ENCODE data around the gene TMEM198.

The TMEM198 gene

DNA sequence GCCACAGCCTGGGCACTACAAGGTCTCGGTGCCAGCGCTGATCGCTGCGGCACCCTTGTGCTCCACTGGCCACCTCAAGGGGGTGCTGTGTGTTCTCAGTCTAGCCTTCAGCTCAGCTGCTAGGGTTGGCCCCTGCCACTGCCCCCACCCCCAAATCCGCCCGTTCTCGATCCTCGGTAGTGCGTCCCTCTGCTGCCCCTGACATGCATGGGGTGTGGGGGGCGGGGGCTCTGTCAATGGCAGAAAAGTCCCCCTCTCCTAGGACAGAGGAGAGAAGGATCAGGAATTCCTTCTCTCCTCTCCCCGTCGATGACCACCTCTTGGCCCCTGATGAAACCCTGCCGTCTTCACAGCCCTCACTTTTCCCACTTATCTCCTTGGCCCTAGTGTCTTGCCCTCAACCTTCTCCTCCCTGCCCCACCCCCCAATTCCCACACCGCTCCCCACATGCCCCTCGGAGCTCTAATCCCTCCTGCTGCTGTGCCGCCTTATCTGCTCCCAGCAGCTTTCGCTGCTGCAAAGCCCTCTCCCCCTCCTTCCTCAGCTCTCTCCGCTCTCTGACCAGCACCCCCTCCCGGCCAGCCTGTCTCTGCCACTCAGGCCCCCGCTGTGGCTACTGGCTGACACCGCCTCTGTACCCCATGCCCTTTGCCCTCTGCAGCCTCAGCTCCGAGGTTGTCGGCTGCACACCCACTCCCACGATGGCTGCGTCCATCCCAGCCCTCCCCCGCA is 33.9 kb upstream of the TMEM198 start:
- DNase-seq, result peak; percentile 47

DNA sequence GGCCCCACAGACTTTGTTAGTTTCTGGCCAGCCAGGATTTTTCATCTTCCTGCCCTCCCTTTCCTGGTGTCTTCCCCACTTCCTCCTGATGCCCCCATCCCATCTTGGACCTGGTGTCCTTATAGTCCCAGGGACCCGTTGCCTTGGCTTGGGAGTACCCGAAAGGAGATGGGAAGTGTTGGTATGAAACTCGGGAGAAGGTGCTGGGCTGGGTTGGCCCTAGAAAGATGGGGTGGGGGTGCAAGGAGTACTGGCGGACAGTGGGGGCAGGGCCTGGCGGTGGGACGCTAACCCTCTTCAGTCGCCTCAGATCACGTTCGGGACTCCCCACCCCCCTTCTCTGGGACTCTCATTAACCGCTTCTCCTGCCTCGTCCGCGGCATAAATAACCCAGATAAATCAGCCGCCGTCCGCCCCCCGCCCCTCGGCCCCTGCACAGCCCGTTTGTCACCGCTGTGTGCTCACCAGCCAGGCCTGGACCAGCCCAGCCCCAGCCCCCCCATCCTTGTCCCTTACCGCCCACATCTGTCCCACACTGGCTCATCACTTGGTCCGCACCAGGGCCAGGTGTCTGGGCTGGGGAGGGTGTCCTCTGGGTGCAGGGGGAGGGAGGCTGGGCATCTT is 33.2 kb upstream of the TMEM198 start:
- DNase-seq, result no peak

DNA sequence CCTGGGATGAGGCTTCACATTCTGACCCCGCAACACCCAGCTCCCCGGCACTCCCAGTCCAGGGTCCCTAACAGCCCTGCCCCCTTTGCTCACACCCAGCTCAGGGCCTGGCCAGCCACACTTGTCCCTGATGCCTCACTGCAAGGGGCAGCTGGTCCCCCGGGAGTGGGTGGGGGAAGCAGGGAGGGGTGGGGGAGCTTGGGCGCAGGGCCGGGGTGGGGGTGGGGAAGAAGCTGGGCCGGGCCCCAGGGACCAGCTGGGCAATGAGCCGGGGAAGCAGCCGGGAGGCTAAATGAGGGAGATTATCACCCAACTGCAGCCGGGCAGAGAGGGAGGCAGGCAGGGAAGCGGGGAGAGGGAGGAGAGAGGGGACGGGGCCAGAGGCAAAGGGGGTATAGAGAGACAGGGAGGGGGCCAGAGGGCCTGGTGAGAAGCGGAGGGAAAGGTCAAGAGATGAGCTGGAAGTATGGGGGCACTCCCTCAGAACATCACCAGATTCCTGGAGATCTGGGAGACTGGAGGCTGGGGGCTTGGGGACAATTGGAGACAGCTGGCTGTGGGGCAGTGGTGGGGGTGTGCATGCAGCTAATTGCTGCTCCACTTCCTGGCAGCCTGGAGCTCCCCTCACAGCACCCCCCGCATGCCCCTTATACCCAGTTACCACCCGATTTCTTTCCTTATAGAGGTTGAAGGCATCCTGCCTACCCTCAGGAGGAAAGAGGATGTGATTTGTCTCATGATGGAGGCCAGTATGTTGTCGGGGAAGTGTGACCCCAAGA is 32.1 kb upstream of the TMEM198 start:
- no peak for DNase-seq

DNA sequence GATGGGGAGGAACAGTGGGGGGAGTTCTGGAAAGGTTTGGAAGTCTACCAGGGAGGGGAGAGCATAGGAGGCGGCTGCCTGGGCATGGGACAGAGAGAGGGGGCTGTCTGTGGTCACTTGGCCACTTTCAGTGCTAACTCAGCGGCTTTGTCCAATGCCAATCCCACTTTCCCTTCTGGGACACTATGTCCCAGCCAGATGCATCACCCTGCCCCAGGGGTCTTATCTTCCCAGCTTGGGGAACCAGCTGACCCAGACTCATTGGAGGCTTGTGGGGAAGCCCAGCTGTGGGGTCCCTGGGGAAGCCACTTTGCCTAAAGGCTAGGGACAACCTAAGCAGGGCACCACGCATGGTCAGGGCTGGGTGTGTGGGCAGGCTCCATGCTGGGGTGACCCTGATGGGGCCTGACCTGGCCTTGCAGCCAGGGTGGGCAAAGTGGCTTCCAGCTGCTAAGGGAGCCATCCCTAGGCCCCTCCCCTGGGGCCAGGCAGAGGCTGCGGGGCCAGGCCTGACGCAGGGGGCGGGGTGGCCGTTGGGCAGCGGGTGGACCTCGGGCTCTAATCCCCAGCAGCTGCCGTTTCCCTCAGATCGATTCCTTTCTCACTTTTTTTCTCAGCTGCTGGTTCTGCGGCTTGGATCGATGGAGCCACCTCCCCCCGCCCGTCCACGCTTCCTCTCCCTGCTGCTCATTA is 31.2 kb upstream of the TMEM198 start:
- no peak for DNase-seq

DNA sequence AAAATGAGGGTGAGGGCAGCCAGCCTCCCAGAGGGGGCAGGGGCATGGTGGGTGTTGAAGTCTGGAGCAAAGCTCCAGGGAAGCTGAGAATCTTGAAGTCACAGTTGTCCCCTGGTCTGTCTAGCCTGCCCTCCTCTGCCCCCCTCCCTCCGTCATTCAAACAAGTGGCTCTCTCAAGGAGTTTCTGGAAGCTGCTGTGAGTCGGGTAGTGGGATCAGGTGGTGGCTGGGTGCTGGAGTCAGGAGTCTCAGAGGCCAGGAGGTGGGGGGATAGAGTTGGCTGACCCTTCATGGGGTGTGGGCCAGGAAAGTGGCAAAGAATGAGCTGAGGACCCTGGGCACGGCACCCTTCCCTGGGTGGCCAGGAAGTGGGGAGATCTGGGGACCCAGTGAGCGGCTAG is 30.0 kb upstream of the TMEM198 start:
- no peak for DNase-seq

DNA sequence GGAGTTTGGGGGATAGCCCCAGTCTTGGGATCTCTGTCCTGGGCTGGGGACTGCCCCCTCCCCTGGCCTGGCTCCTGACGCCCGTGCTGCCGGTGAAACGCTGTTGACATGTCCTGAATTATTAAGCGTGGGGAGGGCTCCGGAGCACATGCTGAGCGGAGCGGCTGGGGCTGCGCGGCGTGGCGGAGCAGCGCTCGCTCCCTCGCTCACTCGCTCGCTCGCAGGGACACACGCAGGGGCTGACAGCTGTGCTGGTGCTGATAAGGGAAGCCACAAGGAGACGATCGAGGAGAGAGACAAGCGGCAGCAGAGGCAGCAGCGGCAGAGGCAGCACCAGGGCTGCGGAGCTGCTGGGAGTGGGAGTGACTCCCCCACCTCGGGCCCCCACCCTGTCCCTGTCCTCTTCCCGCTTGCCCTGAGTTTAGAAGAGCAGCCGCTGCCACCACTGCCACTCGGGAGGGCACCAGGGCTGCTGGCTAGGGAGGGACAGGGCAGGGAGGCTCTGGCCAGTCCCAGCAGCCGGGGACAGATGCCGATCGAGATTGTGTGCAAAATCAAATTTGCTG is 29.5 kb upstream of the TMEM198 start, which contains the start of gene ASIC4:
Gene ASIC4 (plus strand): TSS at position 287 of the 566 bp plus-strand sequence. CDS start 243 bp downstream, at position 530.
- no peak for DNase-seq

DNA sequence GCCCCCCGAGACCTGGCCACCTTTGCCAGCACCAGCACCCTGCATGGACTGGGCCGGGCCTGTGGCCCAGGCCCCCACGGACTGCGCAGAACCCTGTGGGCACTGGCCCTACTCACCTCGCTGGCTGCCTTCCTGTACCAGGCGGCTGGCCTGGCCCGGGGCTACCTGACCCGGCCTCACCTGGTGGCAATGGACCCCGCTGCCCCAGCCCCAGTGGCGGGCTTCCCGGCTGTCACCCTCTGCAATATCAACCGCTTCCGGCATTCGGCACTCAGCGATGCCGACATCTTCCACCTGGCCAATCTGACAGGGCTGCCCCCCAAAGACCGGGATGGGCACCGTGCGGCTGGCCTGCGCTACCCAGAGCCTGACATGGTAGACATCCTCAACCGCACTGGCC is 29.0 kb upstream of the TMEM198 start:
- no peak for DNase-seq

DNA sequence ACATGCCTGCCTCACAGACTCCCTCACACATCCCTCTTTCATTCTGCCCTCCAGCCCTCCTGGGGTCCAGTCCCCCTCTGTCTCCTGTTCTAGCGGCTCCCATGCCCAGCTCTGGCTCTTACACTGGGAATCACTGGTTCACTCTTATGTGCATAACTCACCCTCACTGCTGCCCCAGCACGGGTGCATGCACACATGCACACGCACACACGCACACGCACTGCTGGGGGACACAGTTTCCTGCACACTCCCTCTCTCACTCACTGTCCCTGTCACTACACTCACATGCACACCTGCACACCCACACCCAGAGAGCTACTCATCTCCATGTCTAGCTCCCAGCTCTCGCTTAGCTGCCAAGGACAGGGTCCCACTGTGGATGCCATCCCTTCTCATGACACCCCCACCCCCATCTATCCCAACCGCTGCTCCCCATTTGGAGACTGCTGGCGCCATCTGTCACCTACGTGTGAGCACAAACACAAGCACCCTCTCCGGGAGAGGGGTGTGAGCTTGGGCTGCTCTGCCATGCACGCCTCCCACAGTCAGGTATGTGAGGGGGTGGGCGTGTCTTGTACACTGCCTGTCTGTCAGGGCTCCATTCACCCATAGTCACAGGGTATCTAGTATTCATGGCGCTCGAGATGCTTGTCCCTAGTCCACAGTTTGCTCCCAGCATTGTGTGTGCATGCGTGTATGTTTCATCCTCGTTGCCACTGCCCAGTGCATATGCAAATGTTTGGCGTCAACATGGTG is 27.8 kb upstream of the TMEM198 start:
- no peak for DNase-seq

DNA sequence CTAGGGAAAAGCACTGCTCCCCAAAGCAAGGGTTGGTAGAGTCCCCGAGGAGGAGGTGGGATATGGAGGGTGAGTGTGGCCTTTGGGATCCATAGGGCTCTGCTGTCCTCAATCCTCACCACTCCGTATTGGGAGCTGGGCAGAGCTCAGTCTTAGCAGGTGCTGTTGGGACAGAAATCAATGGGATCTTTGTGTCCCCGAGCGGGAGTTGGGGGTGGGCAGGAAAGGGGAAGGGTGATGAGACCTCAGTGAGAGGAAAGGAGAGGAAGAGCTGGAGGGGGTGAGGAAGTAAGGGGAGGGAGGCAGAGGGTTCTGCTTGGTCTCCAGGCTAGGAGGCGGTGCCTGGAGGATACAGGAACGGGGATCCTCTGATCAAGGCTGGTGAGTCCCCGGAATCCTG is 26.9 kb upstream of the TMEM198 start:
- no peak for DNase-seq

DNA sequence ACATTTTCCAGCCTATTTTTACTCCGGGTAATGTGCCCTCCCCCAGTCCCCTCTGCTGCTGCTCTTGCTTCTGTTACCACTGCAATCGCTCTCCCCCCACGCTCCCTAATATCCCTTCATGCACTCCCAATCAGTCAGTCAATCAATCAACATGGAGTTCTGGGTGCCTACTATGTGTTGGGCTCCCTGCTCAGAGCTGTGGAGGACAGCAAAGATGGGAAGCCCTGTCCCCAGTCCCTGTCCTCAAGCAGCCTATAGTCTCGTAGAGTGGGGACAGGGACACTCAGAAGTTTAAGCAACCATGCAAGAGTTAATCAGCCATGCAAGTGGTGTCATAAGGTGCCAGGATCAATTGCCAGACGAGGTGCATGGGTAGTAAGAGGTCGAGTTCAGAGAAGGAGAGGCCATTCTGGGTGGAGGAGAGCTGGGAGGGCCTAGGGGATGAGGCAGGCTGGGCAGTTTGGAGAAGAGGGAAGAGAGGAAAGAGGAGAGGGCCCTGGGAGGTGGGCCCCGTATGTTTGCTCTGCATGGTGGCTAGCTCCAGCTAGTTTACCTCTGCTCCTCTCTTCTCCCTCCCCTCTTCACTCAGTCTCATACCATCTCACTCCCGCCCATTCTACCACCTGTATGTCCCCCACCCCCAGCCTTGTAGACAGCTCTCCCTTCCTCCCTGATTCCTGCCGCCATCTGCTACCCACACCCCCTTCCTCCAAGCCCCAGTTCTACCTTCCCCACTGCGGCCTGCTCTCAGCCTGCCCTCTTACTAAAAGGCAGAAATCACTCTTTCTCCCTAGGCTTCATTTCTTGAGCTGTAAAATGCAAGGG is 25.7 kb upstream of the TMEM198 start:
- DNase-seq, result no peak

DNA sequence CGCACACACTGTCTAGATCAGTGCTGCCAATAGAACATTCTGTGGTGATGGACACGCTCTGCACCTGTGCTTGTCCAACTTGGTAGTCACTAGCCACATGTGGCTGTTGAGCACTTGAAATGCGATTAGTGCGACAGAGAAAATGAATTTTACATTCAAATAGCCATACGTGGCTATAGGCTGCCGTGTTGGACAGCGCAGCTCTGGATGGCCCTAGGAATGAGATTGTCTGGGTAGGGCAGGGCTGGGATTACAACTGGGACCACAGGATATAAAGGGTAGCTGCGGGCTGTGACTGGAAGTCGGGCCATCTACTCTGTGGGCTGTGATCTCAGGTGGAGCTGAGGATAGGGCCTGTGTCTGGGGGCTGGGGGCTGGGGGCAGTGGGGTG is 24.3 kb upstream of the TMEM198 start:
- no peak for DNase-seq

DNA sequence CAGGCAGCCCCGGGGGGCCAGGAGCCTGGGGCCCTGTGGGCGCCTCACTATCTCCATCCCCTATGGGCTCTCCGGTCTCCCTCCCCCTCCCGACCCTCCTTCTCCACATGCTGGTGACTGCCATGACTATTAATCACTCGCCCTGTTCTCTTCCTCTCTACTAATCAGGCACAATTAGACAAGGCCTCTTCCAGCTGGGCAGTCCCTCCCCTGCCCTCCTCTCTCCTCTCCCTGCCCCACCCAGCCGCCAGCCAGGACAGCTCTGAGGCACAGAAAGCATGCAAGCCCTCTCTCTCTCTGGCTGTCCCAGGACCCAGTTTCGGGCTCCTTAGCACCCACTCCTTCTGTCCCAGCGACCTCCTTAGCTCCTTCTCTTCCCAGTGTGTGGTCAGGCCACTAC is 23.7 kb upstream of the TMEM198 start:
- no peak for DNase-seq

DNA sequence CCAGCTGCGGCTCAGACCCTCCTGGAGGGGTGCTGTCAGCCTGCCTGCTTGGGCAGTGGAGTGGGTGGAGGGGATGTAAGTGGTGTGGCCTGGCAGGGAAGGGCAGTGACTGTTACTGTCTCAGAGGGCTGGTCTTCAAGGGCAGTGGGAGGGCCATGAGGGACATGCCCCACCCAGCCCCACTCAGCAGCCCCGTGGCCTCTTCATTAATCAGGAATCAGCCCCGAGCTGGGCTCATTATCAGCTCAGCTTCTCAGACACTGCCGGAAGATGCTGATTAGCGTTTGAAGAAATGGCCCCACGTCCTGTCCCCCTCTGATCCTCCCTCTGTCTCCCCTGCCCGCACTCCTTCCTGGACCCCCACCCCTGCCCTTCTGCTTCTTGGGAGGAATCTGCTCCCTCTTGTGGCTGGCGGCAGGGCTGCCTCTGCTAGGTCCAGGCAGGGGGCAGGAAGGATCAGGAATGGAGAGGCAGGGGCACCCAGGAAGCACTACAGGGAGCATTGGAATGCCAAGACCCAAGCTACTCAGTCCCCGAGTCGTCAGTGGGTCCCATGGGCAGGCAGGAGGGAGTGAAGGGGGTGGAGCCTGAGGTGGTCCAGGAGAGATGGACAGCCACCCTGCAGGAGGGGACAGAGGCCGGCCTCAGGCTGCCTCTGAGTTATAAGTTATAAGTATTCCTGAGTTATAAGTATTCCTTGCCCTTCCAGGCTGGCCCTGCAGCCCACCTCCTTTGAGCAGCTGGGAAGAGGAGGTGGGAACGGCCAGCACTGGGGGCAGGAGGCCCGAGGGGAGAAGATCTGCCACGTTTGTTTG is 22.6 kb upstream of the TMEM198 start:
- no peak for DNase-seq

DNA sequence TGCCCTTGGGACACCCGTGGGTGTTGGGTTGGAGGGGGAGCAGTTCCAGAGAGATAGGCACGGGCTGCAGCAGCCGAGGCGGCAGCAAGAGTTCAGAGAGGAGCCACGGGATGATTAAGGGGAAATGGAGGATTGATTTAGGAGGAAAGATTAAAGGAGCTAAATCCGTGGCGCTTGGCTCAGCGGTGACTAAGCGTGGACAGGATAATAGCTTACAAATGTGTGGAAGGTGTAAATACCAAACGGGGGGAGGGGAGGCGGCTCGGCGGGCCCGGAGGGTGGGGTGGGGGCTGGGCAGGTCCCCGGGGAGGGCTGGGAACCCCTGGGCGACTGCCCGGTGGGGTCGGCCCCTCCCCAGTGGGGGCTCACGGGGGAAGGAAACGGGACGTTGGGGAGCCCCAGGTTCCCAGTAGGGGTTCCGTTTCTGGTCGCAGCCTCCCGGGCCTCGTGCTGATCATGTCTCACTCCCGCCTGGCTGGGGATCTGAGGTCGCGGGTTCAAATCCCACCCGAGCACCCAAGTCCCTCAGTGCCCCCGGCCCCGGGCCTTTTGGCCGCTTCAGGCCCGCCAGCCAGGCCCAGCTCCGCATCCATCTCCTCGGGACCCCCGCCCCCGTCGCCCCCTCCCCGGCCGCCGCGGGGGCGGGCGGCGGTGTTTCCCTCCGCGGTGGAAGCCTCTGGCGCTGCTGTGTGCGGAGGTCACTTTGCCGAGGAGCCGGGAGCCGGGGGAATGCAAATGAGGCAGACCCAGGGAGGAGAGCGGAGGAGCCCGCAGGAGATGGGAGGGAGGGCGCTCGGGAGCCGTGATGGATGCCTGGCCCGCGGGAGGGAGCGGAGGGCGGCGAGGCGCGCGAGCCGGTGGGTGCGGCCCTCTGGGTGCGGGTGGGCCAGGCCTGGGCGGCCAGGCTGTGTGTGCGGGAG is 21.5 kb upstream of the TMEM198 start:
- no peak for DNase-seq

DNA sequence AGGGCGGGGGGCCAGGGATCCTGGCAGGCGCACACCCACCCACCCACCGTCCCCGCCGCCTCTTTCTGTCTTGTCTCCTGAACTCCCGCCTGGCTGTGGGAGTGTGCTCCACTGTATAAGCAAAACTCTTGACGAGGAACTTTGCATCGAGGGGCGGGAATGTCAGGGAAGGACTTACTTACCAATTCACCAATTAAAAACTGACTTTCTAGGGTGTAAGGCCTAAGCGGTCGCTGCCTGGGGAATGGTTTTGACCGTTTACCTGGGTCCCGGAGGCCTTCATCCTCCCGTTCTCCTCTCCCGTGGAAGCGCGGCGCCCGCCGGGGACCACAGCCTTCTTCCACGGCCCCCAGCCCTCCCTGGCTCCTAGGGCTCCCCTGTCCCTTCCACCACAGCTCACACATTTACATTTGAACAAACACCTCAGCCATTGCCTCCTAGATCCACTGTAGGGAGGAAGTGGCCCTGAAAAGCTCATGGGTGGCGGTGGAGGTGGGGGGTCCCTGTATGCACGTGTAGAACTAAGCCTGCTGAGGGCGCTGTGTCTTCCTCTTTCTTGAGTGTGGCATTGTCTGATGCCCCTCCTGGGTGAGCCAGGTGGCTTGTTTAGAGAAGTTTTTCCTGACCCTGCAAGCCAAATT is 20.7 kb upstream of the TMEM198 start:
- DNase-seq, result no peak

DNA sequence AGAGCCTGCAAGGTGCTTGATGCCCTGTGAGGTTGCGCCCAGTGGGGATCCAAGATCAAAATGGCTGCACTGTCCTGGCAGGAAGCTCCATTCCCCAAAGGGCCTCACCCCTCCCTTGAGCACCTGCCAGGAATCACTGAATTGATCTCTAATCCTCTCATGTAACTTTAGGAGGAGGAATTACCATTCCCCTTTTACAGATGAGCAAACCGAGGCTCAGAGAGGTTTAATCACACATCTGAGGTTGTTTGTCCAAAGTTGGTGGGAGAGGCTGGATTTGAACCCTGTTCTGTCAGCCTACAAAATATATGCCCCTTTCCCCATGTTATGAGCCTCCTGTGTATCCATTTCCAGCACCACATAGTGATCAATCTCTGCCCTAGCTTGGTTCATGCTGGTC is 19.0 kb upstream of the TMEM198 start:
- no peak for DNase-seq

DNA sequence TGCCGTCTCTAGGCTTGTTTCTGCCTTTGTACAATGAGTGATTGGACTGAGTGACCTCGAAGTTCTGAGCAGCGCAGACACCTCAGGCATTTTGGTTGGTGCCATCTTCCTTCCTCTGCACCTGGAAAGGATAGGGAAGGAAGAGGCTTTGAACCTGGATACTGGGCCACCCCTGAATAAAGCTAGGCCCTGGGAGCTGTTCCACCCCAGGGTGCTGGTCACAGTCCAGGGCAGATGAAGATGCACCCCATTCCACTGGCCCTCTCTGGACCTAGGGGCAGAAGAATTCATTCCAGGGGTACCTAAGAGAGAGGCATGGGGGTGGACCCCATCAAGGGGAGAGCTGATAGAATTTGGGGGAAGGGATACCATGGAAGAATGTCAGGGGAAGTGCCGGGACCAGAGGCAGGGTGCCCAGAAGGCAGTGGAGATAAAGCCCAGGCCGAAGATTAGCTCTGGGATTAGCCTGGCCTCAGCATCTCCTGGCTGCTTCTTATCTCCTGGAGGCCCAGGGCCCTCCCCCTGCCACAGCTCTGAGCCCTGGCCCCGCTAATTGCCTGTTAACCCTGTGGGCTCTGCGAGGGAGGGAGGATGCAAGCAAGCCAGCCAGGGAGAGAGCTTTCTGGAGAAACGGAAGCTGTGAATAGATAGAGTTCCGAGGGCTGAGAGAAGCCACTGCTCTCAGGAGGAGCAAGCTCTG is 18.1 kb upstream of the TMEM198 start:
- no peak for DNase-seq

All from CD4-positive, alpha-beta T cell treated with Interleukin-10 for 1 hour (primary cell).